HG02840 (cell line): ENCODE results near the gene LRAT.
"Not testable (repeated sequence)": the region's sequence is repeated elsewhere in the genome, so short reads cannot be mapped to it uniquely, and the experiment has no call there.

Source experiments
- ATAC-seq: cut with Tn5 transposase; IDR thresholded peaks from one replicate; pipeline ENCODE4 v1.9.1; 2021; ENCODE audit warnings: mild to moderate bottlenecking, moderate library complexity, moderate number of reproducible peaks; ENCODE audit not compliant: unreplicated experiment, low FRiP score

The LRAT gene

GRCh38 chr4:154743683-154744340, at the start of gene LRAT:
LRAT (plus strand) TSS chr4:154744000; CDS start chr4:154744327, 327 bp downstream.
- no peak for ATAC-seq

- no peak for ATAC-seq
Observed at GRCh38 chr4:154707877-154708276, 35.9 kb upstream of the LRAT start.

- ATAC-seq, result no peak
Observed at GRCh38 chr4:154709550-154709949, 34.2 kb upstream of the LRAT start.

- no peak for ATAC-seq
Observed at GRCh38 chr4:154711522-154711921, 32.3 kb upstream of the LRAT start.

GRCh38 chr4:154714339-154715040, 29.3 kb upstream of the LRAT start:
- ATAC-seq, result no peak

- no peak for ATAC-seq
Observed at GRCh38 chr4:154719087-154719486, 24.7 kb upstream of the LRAT start.

GRCh38 chr4:154720123-154720522, 23.7 kb upstream of the LRAT start:
- ATAC-seq, result peak; percentile 74

- ATAC-seq, result no peak
Observed at GRCh38 chr4:154720618-154721267, 23.1 kb upstream of the LRAT start.

GRCh38 chr4:154722262-154722661, 21.5 kb upstream of the LRAT start:
- no peak for ATAC-seq

- ATAC-seq, result not testable (repeated sequence)
Observed at GRCh38 chr4:154723601-154724000, 20.2 kb upstream of the LRAT start.

GRCh38 chr4:154727540-154727939, 16.3 kb upstream of the LRAT start:
- ATAC-seq, result no peak

GRCh38 chr4:154731756-154732155, 12.0 kb upstream of the LRAT start:
- no peak for ATAC-seq

GRCh38 chr4:154732669-154733068, 11.1 kb upstream of the LRAT start:
- no peak for ATAC-seq

- ATAC-seq, result no peak
Observed at GRCh38 chr4:154736770-154737169, 7.0 kb upstream of the LRAT start.

- no peak for ATAC-seq
Observed at GRCh38 chr4:154738426-154738825, 5.4 kb upstream of the LRAT start.

GRCh38 chr4:154739111-154739510, 4.7 kb upstream of the LRAT start:
- no peak for ATAC-seq

GRCh38 chr4:154740462-154740861, 3.3 kb upstream of the LRAT start:
- ATAC-seq, result no peak

GRCh38 chr4:154741131-154741665, 2.6 kb upstream of the LRAT start:
- ATAC-seq, result no peak

- no peak for ATAC-seq
Observed at GRCh38 chr4:154741922-154742850, 1.6 kb upstream of the LRAT start.

- ATAC-seq, result no peak
Observed at GRCh38 chr4:154744341-154744926, 634 bp downstream of the LRAT start.
